HepG2 (cell line): ENCODE results near the gene HSPA1L. TPM values are rescaled to one million over a fixed set of nuclear protein-coding genes. Genes with fewer than 3 reads are reported as not detected.

Source experiments
- ELF3 ChIP-seq: IDR thresholded peaks from 2 replicates; pipeline ENCODE4 v1.6.1; 2016; ENCODE audit warnings: missing genetic modification reagents, missing compliant biosample characterization
- JUN ChIP-seq: sonication (generic); formaldehyde crosslinking; IDR thresholded peaks from 2 replicates; pipeline ENCODE4 v1.4.0; 2020; ENCODE audit warnings: mild to moderate bottlenecking, missing genetic modification reagents
- MAFG ChIP-seq: sonication (generic); formaldehyde crosslinking; IDR thresholded peaks from 2 replicates; pipeline ENCODE4 v1.5.1; 2020; ENCODE audit warnings: mild to moderate bottlenecking, missing genetic modification reagents
- PATZ1 ChIP-seq: sonication (generic); formaldehyde crosslinking; IDR thresholded peaks from 2 replicates; pipeline ENCODE4 v1.4.0; 2020; ENCODE audit warnings: missing genetic modification reagents
- TAF1 ChIP-seq: sonication (generic); formaldehyde crosslinking; IDR thresholded peaks from 2 replicates; pipeline ENCODE4 v1.4.0; 2020; ENCODE audit warnings: missing genetic modification reagents
- TSC22D2 ChIP-seq: sonication (generic); formaldehyde crosslinking; IDR thresholded peaks from 2 replicates; pipeline ENCODE4 v1.5.1; 2020; ENCODE audit warnings: missing genetic modification reagents, mild to moderate bottlenecking, borderline replicate concordance
- ZBTB46 ChIP-seq: sonication (generic); formaldehyde crosslinking; IDR thresholded peaks from 2 replicates; pipeline ENCODE4 v1.4.0; 2020; ENCODE audit warnings: mild to moderate bottlenecking, missing genetic modification reagents, borderline replicate concordance
- ZNF33B ChIP-seq: sonication (generic); formaldehyde crosslinking; IDR thresholded peaks from 2 replicates; pipeline ENCODE4 v1.5.1; 2020; ENCODE audit warnings: mild to moderate bottlenecking, missing genetic modification reagents
- ZNF34 ChIP-seq: sonication (generic); formaldehyde crosslinking; IDR thresholded peaks from 2 replicates; pipeline ENCODE4 v1.4.0; 2020; ENCODE audit warnings: mild to moderate bottlenecking, missing genetic modification reagents, borderline replicate concordance
- ZSCAN25 ChIP-seq: sonication (generic); formaldehyde crosslinking; IDR thresholded peaks from 2 replicates; pipeline ENCODE4 v1.8.0; 2022; ENCODE audit warnings: mild to moderate bottlenecking, missing genetic modification reagents
- polyA plus RNA-seq, 8 experiments: library from polyadenylated mRNA; depleted of rRNA in 3 of 8; stranded (reverse) in 7 of 8; unstranded in 1 of 8; fragments of >200 nt; fragmentation: Illumina TruSeq in 4 of 8; extraction: Trizol in 4 of 8; gene quantifications; 2 replicates each; pipeline versions ENCODE4 v1.2.1 to v1.2.3, GENCODE V29; 2011 to 2016; ENCODE audit warnings: low read depth in 4 of 8, missing spikeins in 1 of 8, mixed read lengths in 1 of 8; ENCODE audit not compliant: insufficient read depth in 1 of 8
- total RNA-seq, 5 experiments: library from RNA; depleted of rRNA; stranded (reverse); fragments of >200 nt; fragmentation: Illumina TruSeq; extraction: Trizol; gene quantifications; 2 replicates each; pipeline ENCODE4 v1.2.3, GENCODE V29; 2016; ENCODE audit warnings: low read depth in 1 of 5
- TF ChIP-seq, protein P1 (sequence below), 2 experiments: fragments of 450-650 bp in 1 of 2; sonication (generic) in 1 of 2; formaldehyde crosslinking in 1 of 2; IDR thresholded peaks; 2 replicates each; pipeline versions ENCODE4 v1.6.1 to v1.8.0; 2016 to 2022; ENCODE audit warnings: antibody characterized with exemption in 1 of 2, mild to moderate bottlenecking in 1 of 2, missing genetic modification reagents in 1 of 2
- TF ChIP-seq, protein P2 (sequence below): sonication (generic); formaldehyde crosslinking; IDR thresholded peaks from 2 replicates; pipeline ENCODE4 v1.4.0; 2020; ENCODE audit warnings: mild to moderate bottlenecking, low read depth, missing genetic modification reagents

Gene HSPA1L
- total and polyA plus RNA-seq, 2 of the 13 experiments (the other 11 are each of a cell fraction or from before 2014, with no cell fraction given), result 0.55 to 1.0 TPM

GRCh38 chr6:31822036-31822821 is 7.1 kb upstream of the HSPA1L start (continued):
- TF ChIP-seq MAFG (CRISPR knock-in tag) (0 out of 2 replicates have a peak, but pooled peaks have one; percentile 50), TAF1 (CRISPR knock-in tag) (peak; percentile 65), ZSCAN25 (CRISPR knock-in tag) (peak; percentile 78), ELF3 (0 out of 2 replicates have a peak, but pooled peaks have one; percentile 7), TSC22D2 (CRISPR knock-in tag) (no peak), ZBTB46 (CRISPR knock-in tag) (no peak), ZNF33B (0 out of 2 replicates have a peak, but pooled peaks have one; percentile 49), JUN (CRISPR knock-in tag) (peak; percentile 43; the same call in 1 of the 2 replicates), PATZ1 (CRISPR knock-in tag) (peak; percentile 72), ZNF34 (CRISPR knock-in tag) (no peak)
- TF ChIP-seq, protein P1, sequence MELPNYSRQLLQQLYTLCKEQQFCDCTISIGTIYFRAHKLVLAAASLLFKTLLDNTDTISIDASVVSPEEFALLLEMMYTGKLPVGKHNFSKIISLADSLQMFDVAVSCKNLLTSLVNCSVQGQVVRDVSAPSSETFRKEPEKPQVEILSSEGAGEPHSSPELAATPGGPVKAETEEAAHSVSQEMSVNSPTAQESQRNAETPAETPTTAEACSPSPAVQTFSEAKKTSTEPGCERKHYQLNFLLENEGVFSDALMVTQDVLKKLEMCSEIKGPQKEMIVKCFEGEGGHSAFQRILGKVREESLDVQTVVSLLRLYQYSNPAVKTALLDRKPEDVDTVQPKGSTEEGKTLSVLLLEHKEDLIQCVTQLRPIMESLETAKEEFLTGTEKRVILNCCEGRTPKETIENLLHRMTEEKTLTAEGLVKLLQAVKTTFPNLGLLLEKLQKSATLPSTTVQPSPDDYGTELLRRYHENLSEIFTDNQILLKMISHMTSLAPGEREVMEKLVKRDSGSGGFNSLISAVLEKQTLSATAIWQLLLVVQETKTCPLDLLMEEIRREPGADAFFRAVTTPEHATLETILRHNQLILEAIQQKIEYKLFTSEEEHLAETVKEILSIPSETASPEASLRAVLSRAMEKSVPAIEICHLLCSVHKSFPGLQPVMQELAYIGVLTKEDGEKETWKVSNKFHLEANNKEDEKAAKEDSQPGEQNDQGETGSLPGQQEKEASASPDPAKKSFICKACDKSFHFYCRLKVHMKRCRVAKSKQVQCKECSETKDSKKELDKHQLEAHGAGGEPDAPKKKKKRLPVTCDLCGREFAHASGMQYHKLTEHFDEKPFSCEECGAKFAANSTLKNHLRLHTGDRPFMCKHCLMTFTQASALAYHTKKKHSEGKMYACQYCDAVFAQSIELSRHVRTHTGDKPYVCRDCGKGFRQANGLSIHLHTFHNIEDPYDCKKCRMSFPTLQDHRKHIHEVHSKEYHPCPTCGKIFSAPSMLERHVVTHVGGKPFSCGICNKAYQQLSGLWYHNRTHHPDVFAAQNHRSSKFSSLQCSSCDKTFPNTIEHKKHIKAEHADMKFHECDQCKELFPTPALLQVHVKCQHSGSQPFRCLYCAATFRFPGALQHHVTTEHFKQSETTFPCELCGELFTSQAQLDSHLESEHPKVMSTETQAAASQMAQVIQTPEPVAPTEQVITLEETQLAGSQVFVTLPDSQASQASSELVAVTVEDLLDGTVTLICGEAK (IDR thresholded peaks at IDR 0.05), result no peak
- TF ChIP-seq, protein P1 (CRISPR knock-in tag; IDR thresholded peaks at IDR 0.05), result 0 out of 2 replicates have a peak, but pooled peaks have one; percentile 24
- TF ChIP-seq, protein P2, sequence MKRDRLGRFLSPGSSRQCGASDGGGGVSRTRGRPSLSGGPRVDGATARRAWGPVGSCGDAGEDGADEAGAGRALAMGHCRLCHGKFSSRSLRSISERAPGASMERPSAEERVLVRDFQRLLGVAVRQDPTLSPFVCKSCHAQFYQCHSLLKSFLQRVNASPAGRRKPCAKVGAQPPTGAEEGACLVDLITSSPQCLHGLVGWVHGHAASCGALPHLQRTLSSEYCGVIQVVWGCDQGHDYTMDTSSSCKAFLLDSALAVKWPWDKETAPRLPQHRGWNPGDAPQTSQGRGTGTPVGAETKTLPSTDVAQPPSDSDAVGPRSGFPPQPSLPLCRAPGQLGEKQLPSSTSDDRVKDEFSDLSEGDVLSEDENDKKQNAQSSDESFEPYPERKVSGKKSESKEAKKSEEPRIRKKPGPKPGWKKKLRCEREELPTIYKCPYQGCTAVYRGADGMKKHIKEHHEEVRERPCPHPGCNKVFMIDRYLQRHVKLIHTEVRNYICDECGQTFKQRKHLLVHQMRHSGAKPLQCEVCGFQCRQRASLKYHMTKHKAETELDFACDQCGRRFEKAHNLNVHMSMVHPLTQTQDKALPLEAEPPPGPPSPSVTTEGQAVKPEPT (CRISPR knock-in tag), result no peak; the same call in 1 of the 2 replicates
